GM12872 (cell line): ENCODE measurements around the gene PARP4.

Experiments
- CTCF ChIP-seq: IDR thresholded peaks from 3 replicates; pipeline ENCODE4 v1.5.1; 2011; ENCODE audit warnings: low read depth, mild to moderate bottlenecking, low read length, moderate library complexity; ENCODE audit not compliant: insufficient read depth

The PARP4 gene

GRCh38 chr13:24512197-24512907 is at the start of gene PARP4:
Gene PARP4 (minus strand): TSS chr13:24512778. CDS start chr13:24503776, 9,002 bp downstream.
- TF ChIP-seq CTCF, result no peak

- no peak for TF ChIP-seq CTCF
Measured at GRCh38 chr13:24557081-24557480, 44.5 kb upstream of the PARP4 start.

GRCh38 chr13:24541127-24541475 is 28.5 kb upstream of the PARP4 start:
- no peak for TF ChIP-seq CTCF

- TF ChIP-seq CTCF, result no peak
Measured at GRCh38 chr13:24540236-24541126, 27.9 kb upstream of the PARP4 start.

GRCh38 chr13:24539500-24540165 is 27.1 kb upstream of the PARP4 start:
- no peak for TF ChIP-seq CTCF

GRCh38 chr13:24529478-24529877 is 16.9 kb upstream of the PARP4 start:
- no peak for TF ChIP-seq CTCF

GRCh38 chr13:24528816-24529398 is 16.3 kb upstream of the PARP4 start:
- no peak for TF ChIP-seq CTCF
